HG03571 (cell line): ENCODE measurements around the gene MCF2L2.

Source experiments
- ATAC-seq: cut with Tn5 transposase; IDR thresholded peaks from one replicate; pipeline ENCODE4 v1.9.1; 2021; ENCODE audit not compliant: unreplicated experiment

MCF2L2 gene

DNA sequence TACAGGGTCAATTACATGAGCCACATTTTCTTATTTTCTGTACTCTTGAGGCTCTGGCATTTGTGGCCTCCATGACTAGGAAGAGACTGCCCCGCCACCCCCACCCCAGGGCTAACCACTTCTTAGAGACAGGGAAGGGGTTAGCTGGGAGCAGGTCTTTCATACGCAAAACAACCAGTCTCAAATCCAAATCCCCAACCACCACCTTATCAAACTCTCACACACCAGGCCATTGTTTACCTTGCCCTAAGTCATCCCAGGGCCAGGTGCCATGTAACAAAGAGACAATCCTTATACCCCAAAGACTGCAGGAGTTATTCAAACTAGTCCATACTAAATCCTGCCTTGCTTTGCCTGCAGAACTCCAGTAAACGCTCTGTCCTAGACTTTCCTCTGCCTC, 97.5 kb downstream of the MCF2L2 start:
- no peak for ATAC-seq

DNA sequence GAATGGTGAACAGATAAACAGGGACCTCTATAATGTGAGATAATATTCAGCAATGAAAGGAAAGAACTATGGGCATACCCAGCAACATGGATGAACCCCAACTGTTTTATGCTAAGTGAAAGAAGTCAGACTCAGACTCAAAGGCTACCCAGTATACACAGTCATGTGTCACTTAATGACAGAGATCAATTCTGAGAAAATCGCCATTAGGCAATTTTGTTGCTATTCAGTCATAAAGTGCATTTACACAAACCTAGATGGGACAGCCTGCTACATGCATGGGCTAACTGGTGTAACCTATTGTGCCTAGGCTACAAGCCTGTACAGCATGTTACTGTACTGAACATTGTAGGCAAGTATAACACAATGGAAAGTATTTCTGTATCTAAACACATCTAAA, 98.9 kb downstream of the MCF2L2 start:
- no peak for ATAC-seq

DNA sequence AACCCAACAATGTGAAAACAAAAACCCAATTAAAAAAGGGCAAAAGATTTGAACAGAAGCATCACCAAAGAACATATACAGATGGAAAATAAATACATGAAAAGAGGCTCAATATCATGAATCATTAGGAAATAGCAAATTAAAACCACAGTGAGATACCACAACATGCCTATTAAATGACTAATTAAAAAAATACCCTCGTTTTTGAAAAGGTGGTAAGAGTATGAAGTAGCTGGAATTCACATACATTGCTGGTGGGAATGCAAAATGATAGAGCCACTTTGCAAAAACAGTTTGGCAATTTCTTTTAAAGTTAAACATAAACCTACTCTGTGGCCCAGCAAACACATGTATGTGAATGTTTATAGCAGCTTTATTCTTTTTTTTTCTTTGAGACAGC, 99.6 kb downstream of the MCF2L2 start:
- no peak for ATAC-seq

DNA sequence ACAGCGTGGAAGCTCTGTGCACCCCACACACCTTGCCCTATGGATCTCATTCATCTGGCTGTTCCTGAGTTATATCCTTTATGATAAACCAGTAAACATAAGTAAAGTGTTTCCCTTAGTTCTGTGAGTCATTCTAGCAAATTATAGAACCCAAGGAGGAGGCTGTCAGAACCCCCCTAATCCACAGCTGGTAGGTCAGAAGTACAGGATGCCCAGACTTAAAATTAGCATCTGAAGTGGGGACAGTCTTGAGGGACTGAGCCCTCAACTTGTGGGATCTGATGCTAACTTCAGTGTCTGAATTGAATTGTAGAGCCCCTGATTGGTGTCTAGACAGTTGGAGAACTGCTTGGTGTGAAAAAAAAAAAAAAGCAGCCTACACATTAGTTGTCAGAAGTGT, 100.3 kb downstream of the MCF2L2 start:
- ATAC-seq = no peak

DNA sequence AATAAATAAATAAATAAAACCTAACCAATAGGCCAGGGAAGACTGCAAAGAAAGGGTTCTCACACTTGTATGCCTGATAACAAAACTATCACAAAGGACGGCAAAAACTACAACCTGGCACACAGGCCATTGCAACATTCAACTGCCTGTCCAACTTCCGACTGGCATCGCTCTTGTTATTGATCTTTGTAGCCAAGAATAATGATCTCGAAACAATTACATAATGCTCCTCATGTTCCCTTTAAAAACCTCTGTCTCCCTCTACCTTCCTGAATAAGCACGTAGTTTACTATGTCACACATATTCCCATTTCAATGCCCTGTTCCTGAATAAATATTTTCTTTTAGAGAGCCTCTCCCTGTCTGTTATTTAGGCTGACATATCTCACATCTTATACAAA, 101.1 kb downstream of the MCF2L2 start:
- ATAC-seq = no peak

DNA sequence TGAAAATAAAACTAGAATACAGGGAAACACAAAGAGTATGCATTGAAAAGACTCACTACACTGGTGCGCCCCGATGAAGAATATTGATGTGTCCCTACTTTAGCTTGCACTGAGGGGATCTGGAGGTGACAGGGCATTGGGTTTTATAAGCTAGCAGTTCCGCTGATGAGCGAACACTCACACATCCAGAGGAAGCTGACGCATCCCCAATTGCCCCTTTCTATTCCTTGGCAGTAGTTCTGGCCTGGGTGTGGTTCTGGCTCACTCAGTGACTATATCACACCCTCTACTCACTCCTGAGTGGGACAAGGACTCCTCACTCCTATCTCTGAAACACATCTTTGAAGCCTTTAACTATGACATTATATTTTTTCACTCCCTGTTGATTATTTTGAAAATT, 104.3 kb downstream of the MCF2L2 start:
- no peak for ATAC-seq

DNA sequence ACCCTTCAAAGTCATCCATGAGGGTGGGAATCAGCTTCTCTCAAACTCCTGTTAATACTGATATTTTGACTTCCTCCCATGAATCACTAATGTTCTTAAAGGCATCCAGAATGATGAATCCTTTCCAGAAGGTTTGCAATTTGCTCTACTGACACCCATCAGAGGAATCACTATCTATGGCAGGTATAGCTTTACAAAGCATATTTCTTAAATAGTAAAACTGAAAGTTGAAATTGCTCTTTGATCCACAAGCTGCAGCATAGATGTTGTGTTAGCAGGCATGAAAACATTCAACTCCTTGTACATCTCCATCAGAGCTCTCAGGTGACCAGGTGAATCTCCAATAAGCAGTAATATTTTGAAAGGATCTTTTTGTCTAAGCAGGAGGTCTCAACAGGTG, 109.0 kb downstream of the MCF2L2 start:
- ATAC-seq = no peak

DNA sequence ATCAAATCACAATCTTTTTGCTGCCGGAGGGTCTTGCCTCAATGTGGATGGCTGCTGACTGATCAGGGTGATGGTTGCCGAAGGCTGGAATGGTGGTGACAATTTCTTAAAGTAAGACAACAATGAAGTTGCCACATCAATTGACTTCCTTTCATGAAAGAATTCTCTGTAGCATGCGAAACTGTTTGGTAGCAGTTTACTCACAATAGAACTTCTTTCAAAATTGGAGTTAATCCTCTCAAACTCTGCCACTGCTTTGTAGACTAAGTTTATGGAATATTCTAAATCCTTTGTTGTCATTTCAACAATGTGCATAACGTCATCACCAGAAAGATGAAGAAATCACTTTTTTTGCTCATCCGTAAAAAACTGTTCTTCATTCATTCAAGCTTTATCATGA, 109.5 kb downstream of the MCF2L2 start:
- ATAC-seq = no peak

DNA sequence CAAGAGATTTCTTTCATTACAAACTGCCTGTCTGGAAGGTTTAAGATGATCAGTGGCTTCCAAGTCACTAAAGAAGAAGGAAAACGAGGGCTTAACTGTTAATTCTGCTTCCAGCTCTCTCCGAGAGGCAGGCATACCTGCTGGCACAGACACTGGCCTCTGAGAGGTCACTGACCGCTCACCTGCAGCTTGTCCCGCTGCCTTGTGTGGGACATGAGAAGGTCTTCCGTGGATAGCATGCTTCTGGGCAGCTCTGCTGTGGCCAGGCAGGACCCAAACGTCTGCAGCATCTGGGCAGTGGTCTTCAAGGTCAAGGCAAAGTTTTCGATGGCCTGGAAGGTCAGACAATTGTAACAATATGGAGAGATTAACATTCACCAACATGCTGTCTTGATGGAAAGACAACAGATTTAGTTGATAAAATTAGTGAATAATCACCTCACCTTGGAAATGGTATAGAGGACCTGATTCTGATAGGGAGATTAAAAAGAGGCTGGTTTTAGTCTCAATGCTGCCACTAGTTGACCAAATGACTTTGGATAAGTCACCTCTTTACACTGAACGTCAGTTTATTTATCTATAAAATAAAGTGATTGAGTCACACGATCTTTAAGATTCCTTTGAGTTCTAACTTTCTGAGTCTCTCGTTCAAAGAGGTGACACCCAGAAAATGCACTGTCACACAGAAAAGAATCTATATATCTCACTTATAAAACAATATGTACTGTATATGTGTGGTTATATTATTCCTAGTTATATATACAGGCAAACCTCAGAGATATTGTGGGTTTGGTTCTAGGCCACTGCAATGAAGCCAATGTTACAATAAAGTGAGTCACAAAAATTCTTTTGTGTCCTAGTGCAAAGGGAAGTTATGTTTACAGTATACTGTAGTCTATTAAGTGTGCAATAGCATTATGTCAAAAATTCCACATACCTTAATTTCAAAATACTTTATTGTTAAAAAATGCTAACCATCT, 110.2 kb downstream of the MCF2L2 start:
- no peak for ATAC-seq

DNA sequence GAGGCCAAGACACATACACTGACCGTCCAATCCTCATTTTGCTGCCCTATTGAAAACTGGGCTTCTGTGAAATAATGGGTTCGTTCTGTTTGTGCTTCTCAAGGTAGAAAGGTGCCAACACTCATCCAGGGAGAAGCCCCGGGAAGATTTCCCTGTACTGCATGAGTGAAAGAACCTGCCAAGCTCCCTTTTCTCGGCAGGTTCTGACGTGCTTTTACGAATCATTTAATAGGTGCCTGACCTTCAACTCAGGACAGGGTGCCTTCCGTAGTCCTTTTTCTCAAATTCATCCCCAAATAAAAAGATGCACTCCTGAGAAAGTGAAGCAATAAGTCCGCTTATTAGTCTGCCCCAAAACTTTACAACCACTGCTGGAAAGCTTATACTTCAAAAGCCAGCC, 111.1 kb downstream of the MCF2L2 start:
- ATAC-seq = no peak

DNA sequence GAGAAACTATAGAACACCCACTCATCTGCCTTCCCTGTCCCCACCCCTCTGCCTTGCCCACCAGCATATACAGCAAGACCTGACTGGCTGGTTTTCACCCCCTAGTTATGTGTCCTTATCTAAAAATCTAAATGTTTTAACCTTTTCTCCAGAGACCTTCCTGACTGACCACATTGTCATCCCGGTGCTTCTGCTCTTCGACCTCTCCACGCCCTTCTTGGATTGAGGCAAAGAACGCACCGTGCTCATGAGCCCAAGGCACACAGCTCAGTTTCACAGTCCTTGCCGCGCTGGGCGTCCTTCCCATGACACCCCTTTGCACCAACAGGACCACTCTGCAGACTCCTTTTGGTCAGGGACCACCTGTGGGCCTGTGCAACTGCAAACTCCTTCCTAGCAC, 112.7 kb downstream of the MCF2L2 start:
- ATAC-seq = no peak

DNA sequence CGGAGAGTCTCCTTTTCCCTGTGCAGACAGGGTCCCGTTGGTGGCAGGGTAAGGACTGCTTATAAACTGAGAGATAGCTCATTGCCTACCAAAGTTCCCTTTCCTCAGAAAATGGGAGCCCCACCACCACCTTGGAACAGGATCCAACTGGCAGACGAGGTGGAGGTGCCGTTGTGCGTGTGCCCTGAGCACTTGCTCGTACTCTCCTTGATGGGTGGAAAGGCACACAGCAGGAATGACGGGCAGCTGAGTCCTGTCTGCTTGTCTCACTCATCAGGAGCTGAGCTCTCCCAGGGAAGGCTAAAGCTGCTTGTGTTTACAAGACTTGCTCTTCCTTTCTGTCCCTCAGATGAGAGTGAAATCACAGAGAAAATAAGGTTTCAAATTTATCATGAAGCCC, 114.7 kb downstream of the MCF2L2 start:
- ATAC-seq = no peak

DNA sequence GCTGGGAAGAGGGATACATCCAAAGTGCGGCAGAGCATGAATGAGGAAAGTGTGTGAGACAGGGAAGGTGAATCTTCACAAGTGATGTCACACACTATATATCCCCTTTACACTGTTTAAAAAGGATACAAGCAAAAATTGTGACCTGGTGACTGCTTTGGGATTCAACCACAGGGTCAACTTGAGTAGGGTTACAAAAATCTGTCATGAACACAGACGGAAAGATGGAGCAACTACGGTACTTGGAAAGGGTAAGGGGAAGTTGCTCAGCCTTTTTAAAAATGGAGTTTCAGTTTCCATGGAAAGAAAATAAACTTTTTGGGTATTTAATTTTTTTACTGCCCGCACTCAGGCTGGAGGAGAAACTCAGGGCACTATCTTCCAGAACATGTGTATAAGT, 115.1 kb downstream of the MCF2L2 start:
- ATAC-seq = no peak

DNA sequence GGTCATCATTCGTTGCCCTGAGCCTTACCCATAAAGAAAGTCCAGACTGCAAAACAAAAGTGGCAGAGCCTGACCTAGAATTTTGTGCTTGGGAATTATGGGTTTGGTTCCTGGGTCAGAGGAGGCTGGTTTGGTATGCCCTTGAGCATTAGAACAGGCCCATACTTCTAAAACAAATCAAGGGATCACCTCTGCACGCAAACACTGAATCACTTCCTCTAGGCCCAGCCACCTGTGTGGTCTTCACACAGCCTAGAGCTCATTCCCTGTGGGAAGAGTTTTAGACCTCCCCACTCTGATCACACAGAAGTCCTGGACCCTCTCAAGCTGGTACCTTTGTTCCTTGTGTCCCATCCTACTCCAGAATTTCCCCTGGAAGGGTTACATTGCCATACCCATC, 116.0 kb downstream of the MCF2L2 start:
- ATAC-seq = no peak

DNA sequence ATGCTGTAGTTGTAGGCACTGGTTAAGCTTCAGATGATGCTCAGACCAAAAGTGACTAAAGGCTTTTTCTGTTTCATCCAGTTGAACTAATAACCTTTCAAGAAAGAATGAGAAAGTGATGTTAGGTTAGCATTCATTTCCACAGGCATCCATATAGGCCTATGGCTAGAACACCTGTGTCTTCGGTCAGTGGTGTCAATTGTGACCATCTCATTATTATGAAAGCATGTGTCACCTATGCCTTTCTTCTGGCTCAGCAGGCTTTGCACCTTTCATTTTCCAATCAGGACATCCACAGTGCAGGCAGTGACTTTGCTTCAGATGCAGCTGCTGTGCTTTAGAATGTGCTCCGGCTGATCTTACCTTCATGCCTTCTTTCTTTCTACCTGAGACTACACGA, 117.5 kb downstream of the MCF2L2 start:
- ATAC-seq = no peak

DNA sequence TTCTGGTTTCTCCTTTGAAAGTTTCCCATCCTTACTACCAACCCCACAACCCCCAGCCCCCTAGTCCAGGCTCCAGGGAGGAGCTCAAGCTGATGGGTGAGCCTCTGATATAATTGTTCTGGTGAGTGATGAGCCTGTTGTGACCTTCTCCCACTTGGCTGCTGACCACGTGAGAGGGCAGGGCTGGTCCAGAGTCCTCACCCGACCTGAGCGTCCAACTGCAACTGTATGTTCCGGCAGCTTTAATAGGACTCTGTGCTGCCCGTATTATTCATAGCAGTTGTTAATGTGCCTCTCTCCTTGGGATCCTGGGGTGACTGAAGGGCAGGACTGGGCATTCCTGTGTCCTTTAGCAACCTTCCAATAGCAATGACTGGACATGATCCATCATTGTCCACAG, 119.1 kb downstream of the MCF2L2 start:
- ATAC-seq = no peak

DNA sequence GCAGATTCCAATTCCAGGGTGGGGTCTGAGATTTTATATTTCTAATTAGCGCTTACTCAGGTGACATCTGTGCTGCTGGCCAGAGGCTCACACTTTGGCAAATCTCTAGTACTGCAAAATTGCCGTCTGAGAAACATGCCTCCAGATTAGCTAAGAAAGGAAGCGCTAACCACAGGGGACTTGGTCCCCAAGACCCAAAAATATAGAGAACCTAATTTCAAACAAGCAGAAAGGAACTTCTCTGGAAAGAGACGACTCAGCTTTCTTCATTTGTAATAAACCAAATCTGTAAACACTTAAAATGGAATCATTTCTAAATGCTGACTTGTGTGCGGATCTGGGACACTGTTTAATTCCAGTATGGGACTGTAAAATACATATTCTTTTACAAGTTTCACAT, 119.7 kb downstream of the MCF2L2 start:
- no peak for ATAC-seq

DNA sequence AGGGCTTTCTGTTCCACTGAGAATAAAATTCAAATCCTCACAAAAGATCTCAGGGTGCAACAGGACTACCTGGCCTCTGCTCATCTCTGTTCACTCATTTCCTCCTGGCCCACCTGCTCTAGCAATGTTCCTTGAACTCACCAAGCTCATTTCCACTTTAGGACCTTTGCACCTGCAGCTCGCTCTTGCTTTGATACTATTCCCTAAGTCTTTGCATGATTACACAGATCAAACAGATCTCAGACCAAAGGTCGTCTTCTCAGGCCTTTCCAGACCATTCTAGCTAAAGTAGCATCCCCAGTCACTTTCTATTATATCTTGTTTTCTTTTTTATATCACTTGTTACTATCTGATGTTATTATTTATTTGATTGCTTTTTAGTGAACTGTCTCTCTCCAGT, 120.7 kb downstream of the MCF2L2 start:
- no peak for ATAC-seq

DNA sequence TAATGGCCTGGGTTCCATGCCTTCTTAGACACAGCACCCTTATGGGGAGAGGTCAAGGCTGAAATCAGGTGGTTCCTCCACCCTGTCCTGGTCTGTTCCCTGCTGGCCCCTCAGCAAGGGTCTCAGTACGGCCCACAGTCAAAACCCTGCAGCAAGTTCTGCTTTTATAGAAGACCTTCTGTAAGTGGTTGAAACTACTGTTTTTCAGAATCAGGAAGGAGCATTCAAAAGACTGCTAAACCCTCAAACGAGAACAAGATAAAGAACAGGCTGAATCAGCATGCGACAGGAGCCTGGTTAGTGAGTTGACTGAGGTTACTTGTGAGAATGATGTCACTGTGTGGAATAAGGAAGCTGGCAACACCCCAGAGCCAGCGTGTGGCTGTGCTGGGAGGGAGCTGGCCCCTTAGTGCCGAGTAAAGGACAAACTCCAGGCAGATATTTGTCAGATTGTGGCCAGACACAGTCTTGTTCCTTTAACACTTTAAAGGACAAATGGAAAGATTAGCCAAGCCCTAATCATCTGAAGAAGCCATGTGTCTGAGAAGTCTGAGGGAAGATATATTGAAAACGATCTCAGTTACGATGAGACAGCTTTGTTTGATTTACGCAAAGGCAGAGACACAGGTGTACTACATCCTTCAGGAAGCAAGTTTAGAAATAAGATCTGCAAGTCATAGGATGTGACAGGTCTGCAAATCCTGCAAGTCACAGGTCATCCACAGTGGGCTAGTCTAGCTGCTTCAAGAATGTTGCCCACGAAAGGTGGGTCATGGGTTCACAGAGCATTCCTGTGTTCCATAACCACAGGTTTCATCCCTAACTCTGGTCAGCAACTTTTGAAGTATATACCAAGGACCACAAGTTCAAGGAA, 121.4 kb downstream of the MCF2L2 start:
- no peak for ATAC-seq

DNA sequence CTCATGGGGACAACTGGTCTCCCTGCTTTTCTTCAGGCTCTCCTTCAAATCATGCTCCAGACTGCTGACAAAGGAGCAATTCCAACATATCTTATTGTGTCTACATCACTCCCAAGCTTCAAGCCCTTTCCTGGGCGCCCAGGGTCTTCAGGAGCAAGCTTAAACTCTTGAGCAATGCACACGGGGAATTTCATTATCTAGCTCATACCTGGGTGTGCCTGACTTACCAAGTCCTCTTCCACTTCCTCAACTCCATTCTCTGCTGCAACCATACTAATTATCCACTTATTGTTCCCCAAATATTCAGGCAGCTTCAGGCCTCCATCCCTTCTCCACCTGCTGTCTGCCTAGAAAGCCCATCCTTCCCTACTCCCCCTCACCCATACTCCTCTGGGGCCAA, 124.7 kb downstream of the MCF2L2 start:
- ATAC-seq = no peak

DNA sequence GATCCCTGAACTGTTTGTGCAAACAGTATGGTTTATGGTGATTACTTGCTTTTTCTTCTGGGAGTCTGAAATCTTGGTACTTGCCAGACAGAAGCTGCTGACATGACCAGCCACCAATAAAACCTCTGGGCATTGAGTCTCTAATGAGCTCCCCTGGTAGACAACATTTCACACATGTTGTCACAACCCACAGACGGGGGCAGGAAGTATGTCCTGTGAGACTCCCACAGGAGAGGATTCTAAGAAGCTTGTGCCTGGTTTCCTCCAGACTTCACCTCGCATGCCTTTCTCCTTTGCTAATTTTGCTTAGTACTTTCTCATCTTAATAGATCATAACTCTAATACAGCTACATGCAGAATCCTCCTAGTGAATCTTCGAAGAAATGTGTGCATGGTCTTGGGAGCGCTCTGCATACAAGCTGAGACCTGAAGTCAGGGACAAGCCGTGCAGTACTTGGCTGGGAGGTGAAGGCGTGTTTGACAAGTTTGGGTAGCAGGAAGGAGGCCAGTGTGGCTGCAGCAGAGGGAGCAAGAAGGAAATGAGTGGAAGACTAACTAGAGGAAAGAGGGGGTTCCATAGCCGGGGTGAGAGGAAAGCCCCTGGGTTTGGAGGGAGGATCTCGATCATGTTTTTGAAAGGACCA, 126.4 kb downstream of the MCF2L2 start:
- no peak for ATAC-seq
